Measurements from ENCODE around the gene RAMACL. TPM values are rescaled to one million over a fixed set of nuclear protein-coding genes. Genes with fewer than 3 reads are reported as not detected.

RAMACL gene
- total RNA-seq, 1 experiment from 2014 or later = 0.77 TPM

- Histone ChIP-seq H3K4me1 (ENCODE audit: insufficient read depth, low read length, poor library complexity, severe bottlenecking) (peaks cover 28% of the 10 kb centered on the region), H3K9me3 (ENCODE audit: low read depth, low read length, poor library complexity, severe bottlenecking) (no peaks in the 10 kb centered on the region), H3K36me3 (ENCODE audit: insufficient read depth, low read length, poor library complexity, severe bottlenecking) (no peaks in the 10 kb centered on the region), H3K27me3 (replicated peaks; ENCODE audit: insufficient read depth, low read depth, low read length, poor library complexity) (no peaks in the 10 kb centered on the region), H3K27ac (ENCODE audit: low read depth, low read length, poor library complexity, severe bottlenecking) (no peak overlapping the region), H3K4me3 (ENCODE audit: low read depth, low read length, poor library complexity, severe bottlenecking) (no peak overlapping the region)
- ChIA-PET POLR2A (ENCODE audit: low non-redundant PET) (no interaction called here), CTCF (no interaction called here)
- intact Hi-C loops (cut with micrococcal nuclease; ENCODE audit: unreplicated experiment) = no loop called here
- no peak for DNase-seq (ENCODE audit: low spot score)
- no TSS peak for BruUV-seq (replicated peaks)
- TF ChIP-seq CTCF (conservative IDR thresholded peaks at IDR 0.05; ENCODE audit: low read depth, low read length) = no peak
- TF ChIP-seq EZH2 (IDR thresholded peaks at IDR 0.05; ENCODE audit: borderline replicate concordance, low read depth, low read length, poor library complexity, severe bottlenecking) = no peak
These were observed 6.3 kb upstream of the RAMACL start for GRCh38 chr6:166592821-166593220.

GRCh38 chr6:166591961-166592520 is 5.6 kb upstream of the RAMACL start:
- DNase-seq (ENCODE audit: low spot score) = no peak
- POLR2A ChIA-PET (ENCODE audit: low non-redundant PET) = no interaction called here
- H3K27ac ChIP-seq (ENCODE audit: low read depth, low read length, poor library complexity, severe bottlenecking) = no peak overlapping the region

GRCh38 chr6:166591026-166591425 is 4.5 kb upstream of the RAMACL start:
- DNase-seq (ENCODE audit: low spot score) = no peak
- no TSS peak for BruUV-seq (replicated peaks)
- peaks cover 33% of the 10 kb centered on the region for H3K4me1 ChIP-seq (ENCODE audit: insufficient read depth, low read length, poor library complexity, severe bottlenecking)
- TF ChIP-seq CTCF (conservative IDR thresholded peaks at IDR 0.05; ENCODE audit: low read depth, low read length) (no peak), EZH2 (IDR thresholded peaks at IDR 0.05; ENCODE audit: borderline replicate concordance, low read depth, low read length, poor library complexity, severe bottlenecking) (no peak)
- H3K36me3 ChIP-seq (ENCODE audit: insufficient read depth, low read length, poor library complexity, severe bottlenecking) = no peaks in the 10 kb centered on the region
- H3K27ac ChIP-seq (ENCODE audit: low read depth, low read length, poor library complexity, severe bottlenecking) = no peak overlapping the region
- H3K9me3 ChIP-seq (ENCODE audit: low read depth, low read length, poor library complexity, severe bottlenecking) = no peaks in the 10 kb centered on the region
- ChIA-PET POLR2A (ENCODE audit: low non-redundant PET) (no interaction called here), CTCF (no interaction called here)
- intact Hi-C loops (cut with micrococcal nuclease; ENCODE audit: unreplicated experiment) = no loop called here
- H3K27me3 ChIP-seq (replicated peaks; ENCODE audit: insufficient read depth, low read depth, low read length, poor library complexity) = no peaks in the 10 kb centered on the region
- H3K4me3 ChIP-seq (ENCODE audit: low read depth, low read length, poor library complexity, severe bottlenecking) = no peak overlapping the region

More at GRCh38 chr6:166591961-166592520, 5.6 kb upstream of the RAMACL start:
- Histone ChIP-seq H3K9me3 (ENCODE audit: low read depth, low read length, poor library complexity, severe bottlenecking) (no peaks in the 10 kb centered on the region), H3K36me3 (ENCODE audit: insufficient read depth, low read length, poor library complexity, severe bottlenecking) (no peaks in the 10 kb centered on the region), H3K4me1 (ENCODE audit: insufficient read depth, low read length, poor library complexity, severe bottlenecking) (peaks cover 33% of the 10 kb centered on the region), H3K4me3 (ENCODE audit: low read depth, low read length, poor library complexity, severe bottlenecking) (no peak overlapping the region), H3K27me3 (replicated peaks; ENCODE audit: insufficient read depth, low read depth, low read length, poor library complexity) (no peaks in the 10 kb centered on the region)
- TF ChIP-seq CTCF (conservative IDR thresholded peaks at IDR 0.05; ENCODE audit: low read depth, low read length) = no peak
- TF ChIP-seq EZH2 (IDR thresholded peaks at IDR 0.05; ENCODE audit: borderline replicate concordance, low read depth, low read length, poor library complexity, severe bottlenecking) = no peak
- BruUV-seq (replicated peaks) = no TSS peak
- CTCF ChIA-PET = no interaction called here
- intact Hi-C loops (cut with micrococcal nuclease; ENCODE audit: unreplicated experiment) = no loop called here

Measured in A673 (cell line).